HG02759 (cell line): ENCODE results near the gene CCSER2.
"Not testable (repeated sequence)": the region's sequence is repeated elsewhere in the genome, so short reads cannot be mapped to it uniquely, and the experiment has no call there.

ENCODE experiments used
- ATAC-seq: cut with Tn5 transposase; IDR thresholded peaks from one replicate; pipeline ENCODE4 v1.9.1; 2021; ENCODE audit warnings: mild to moderate bottlenecking, moderate library complexity; ENCODE audit not compliant: unreplicated experiment

CCSER2 gene

GRCh38 chr10:84440781-84441180, 112.4 kb downstream of the CCSER2 start:
- no peak for ATAC-seq

- no peak for ATAC-seq
Observed at GRCh38 chr10:84447701-84448400, 119.5 kb downstream of the CCSER2 start.

- ATAC-seq: not testable (repeated sequence)
Observed at GRCh38 chr10:84449351-84449750, 121.0 kb downstream of the CCSER2 start.

GRCh38 chr10:84452003-84452402, 123.6 kb downstream of the CCSER2 start:
- no peak for ATAC-seq

GRCh38 chr10:84453303-84453702, 124.9 kb downstream of the CCSER2 start:
- ATAC-seq: no peak

- no peak for ATAC-seq
Observed at GRCh38 chr10:84456126-84456525, 127.7 kb downstream of the CCSER2 start.

GRCh38 chr10:84460520-84460919, 132.1 kb downstream of the CCSER2 start:
- no peak for ATAC-seq

- no peak for ATAC-seq
Observed at GRCh38 chr10:84469470-84469869, 141.1 kb downstream of the CCSER2 start.

- ATAC-seq: no peak
Observed at GRCh38 chr10:84473136-84473535, 144.7 kb downstream of the CCSER2 start.

- ATAC-seq: no peak
Observed at GRCh38 chr10:84477398-84478128, 149.2 kb downstream of the CCSER2 start.

GRCh38 chr10:84478151-84478550, 149.8 kb downstream of the CCSER2 start:
- ATAC-seq: no peak

- ATAC-seq: no peak
Observed at GRCh38 chr10:84478679-84479078, 150.3 kb downstream of the CCSER2 start.

GRCh38 chr10:84484541-84484940, 156.2 kb downstream of the CCSER2 start:
- no peak for ATAC-seq

- ATAC-seq: no peak
Observed at GRCh38 chr10:84493361-84493760, 165.0 kb downstream of the CCSER2 start.

GRCh38 chr10:84493951-84494848, 165.8 kb downstream of the CCSER2 start:
- ATAC-seq: no peak

- no peak for ATAC-seq
Observed at GRCh38 chr10:84494849-84495180, 166.4 kb downstream of the CCSER2 start.

GRCh38 chr10:84497978-84498377, 169.6 kb downstream of the CCSER2 start:
- no peak for ATAC-seq

GRCh38 chr10:84499039-84499438, 170.7 kb downstream of the CCSER2 start:
- ATAC-seq: not testable (repeated sequence)

- peak; percentile 67 for ATAC-seq
Observed at GRCh38 chr10:84499846-84500245, 171.5 kb downstream of the CCSER2 start.

- no peak for ATAC-seq
Observed at GRCh38 chr10:84510121-84510520, 181.7 kb downstream of the CCSER2 start.

- ATAC-seq: no peak
Observed at GRCh38 chr10:84511106-84511505, 182.7 kb downstream of the CCSER2 start.
